Measurements from ENCODE around the gene LEAP2.

DNA sequence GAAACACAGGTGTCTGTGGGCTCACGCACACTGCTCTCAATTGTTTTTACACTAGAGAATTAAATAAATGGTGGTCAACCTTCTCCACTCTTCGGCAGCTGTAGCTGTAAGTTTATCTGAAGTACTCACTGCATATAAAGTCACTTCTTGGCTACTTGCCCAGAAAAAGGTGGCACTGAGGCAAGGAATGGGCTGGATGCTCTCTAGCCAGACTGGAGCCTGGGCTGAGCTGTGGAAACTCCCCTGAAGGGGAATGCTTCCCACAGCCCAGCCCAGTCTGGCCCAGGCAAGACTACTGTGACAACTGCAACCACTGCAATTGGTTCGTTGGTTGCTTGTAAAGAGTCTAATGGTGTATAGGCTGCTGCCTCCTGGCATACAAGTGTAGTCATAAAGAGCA lies 4.5 kb downstream of the LEAP2 start:
- TF ChIP-seq, protein P1, sequence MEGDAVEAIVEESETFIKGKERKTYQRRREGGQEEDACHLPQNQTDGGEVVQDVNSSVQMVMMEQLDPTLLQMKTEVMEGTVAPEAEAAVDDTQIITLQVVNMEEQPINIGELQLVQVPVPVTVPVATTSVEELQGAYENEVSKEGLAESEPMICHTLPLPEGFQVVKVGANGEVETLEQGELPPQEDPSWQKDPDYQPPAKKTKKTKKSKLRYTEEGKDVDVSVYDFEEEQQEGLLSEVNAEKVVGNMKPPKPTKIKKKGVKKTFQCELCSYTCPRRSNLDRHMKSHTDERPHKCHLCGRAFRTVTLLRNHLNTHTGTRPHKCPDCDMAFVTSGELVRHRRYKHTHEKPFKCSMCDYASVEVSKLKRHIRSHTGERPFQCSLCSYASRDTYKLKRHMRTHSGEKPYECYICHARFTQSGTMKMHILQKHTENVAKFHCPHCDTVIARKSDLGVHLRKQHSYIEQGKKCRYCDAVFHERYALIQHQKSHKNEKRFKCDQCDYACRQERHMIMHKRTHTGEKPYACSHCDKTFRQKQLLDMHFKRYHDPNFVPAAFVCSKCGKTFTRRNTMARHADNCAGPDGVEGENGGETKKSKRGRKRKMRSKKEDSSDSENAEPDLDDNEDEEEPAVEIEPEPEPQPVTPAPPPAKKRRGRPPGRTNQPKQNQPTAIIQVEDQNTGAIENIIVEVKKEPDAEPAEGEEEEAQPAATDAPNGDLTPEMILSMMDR (IDR thresholded peaks at IDR 0.05; ENCODE audit: poor library complexity, severe bottlenecking) = no peak
- TF ChIP-seq EP300 (conservative IDR thresholded peaks at IDR 0.05; ENCODE audit: poor library complexity, severe bottlenecking) (no peak), TAF1 (IDR thresholded peaks at IDR 0.05; ENCODE audit: low read depth) (no peak), POLR2AphosphoS5 (IDR thresholded peaks at IDR 0.05) (no peak), SMC3 (conservative IDR thresholded peaks at IDR 0.05; ENCODE audit: poor library complexity) (no peak), EZH2 (IDR thresholded peaks at IDR 0.05; ENCODE audit: borderline replicate concordance, insufficient read depth, low read length, poor library complexity, severe bottlenecking) (no peak), MXI1 (conservative IDR thresholded peaks at IDR 0.05; ENCODE audit: poor library complexity, severe bottlenecking) (no peak), RAD21 (conservative IDR thresholded peaks at IDR 0.05) (no peak)
- TF ChIP-seq, protein P2, sequence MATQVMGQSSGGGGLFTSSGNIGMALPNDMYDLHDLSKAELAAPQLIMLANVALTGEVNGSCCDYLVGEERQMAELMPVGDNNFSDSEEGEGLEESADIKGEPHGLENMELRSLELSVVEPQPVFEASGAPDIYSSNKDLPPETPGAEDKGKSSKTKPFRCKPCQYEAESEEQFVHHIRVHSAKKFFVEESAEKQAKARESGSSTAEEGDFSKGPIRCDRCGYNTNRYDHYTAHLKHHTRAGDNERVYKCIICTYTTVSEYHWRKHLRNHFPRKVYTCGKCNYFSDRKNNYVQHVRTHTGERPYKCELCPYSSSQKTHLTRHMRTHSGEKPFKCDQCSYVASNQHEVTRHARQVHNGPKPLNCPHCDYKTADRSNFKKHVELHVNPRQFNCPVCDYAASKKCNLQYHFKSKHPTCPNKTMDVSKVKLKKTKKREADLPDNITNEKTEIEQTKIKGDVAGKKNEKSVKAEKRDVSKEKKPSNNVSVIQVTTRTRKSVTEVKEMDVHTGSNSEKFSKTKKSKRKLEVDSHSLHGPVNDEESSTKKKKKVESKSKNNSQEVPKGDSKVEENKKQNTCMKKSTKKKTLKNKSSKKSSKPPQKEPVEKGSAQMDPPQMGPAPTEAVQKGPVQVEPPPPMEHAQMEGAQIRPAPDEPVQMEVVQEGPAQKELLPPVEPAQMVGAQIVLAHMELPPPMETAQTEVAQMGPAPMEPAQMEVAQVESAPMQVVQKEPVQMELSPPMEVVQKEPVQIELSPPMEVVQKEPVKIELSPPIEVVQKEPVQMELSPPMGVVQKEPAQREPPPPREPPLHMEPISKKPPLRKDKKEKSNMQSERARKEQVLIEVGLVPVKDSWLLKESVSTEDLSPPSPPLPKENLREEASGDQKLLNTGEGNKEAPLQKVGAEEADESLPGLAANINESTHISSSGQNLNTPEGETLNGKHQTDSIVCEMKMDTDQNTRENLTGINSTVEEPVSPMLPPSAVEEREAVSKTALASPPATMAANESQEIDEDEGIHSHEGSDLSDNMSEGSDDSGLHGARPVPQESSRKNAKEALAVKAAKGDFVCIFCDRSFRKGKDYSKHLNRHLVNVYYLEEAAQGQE (IDR thresholded peaks at IDR 0.05; ENCODE audit: borderline replicate concordance) = no peak
